Loucy (cell line): ENCODE results near the gene NOL4L.

ENCODE experiments used
- EZH2phosphoT487 ChIP-seq: fragments of 200-600 bp; IDR thresholded peaks from 2 replicates; pipeline ENCODE4 v1.6.1; 2018; ENCODE audit warnings: antibody characterized with exemption, mild to moderate bottlenecking, moderate library complexity, borderline replicate concordance
- TF ChIP-seq, protein P1 (sequence below): fragments of 200-600 bp; sonication (generic); conservative IDR thresholded peaks from 2 replicates; pipeline ENCODE4 v1.5.1; 2014; ENCODE audit warnings: mild to moderate bottlenecking, antibody characterized with exemption, low read length

- TF ChIP-seq, protein P1, sequence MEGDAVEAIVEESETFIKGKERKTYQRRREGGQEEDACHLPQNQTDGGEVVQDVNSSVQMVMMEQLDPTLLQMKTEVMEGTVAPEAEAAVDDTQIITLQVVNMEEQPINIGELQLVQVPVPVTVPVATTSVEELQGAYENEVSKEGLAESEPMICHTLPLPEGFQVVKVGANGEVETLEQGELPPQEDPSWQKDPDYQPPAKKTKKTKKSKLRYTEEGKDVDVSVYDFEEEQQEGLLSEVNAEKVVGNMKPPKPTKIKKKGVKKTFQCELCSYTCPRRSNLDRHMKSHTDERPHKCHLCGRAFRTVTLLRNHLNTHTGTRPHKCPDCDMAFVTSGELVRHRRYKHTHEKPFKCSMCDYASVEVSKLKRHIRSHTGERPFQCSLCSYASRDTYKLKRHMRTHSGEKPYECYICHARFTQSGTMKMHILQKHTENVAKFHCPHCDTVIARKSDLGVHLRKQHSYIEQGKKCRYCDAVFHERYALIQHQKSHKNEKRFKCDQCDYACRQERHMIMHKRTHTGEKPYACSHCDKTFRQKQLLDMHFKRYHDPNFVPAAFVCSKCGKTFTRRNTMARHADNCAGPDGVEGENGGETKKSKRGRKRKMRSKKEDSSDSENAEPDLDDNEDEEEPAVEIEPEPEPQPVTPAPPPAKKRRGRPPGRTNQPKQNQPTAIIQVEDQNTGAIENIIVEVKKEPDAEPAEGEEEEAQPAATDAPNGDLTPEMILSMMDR: no peak
- TF ChIP-seq EZH2phosphoT487: no peak
These were observed 105.4 kb downstream of the NOL4L start for GRCh38 chr20:32479697-32480171.
